Immature natural killer cell (primary cell): ENCODE data around the gene TNS3. TPM values are rescaled to one million over a fixed set of nuclear protein-coding genes. Genes with fewer than 3 reads are reported as not detected.

Source experiments
- DNase-seq, 3 donors: peaks; one replicate each; pipeline ENCODE4 v3.0.0; 2022; ENCODE audit warnings: mixed read lengths in 1 of 3
- H3K27ac Mint-ChIP-seq, 6 donors: one replicate each; pipeline ENCODE4 v1.8.0; 2020; ENCODE audit warnings: mixed read lengths in 6 of 6, mild to moderate bottlenecking in 5 of 6, inconsistent platforms in 4 of 6, moderate library complexity in 3 of 6
- H3K27me3 Mint-ChIP-seq, 3 donors: one replicate each; pipeline ENCODE4 v1.8.0; 2020 to 2021; ENCODE audit warnings: low read depth in 3 of 3, mild to moderate bottlenecking in 3 of 3, mixed read lengths in 3 of 3, moderate library complexity in 3 of 3, inconsistent platforms in 1 of 3
- H3K36me3 Mint-ChIP-seq, 3 donors: one replicate each; pipeline ENCODE4 v1.8.0; 2020; ENCODE audit warnings: mixed read lengths in 3 of 3, inconsistent platforms in 2 of 3, mild to moderate bottlenecking in 2 of 3
- H3K4me1 Mint-ChIP-seq, 2 donors: one replicate each; pipeline ENCODE4 v1.8.0; 2020; ENCODE audit warnings: inconsistent platforms in 2 of 2, mild to moderate bottlenecking in 2 of 2, mixed read lengths in 2 of 2, moderate library complexity in 1 of 2
- H3K4me3 Mint-ChIP-seq, 5 donors: one replicate each; pipeline ENCODE4 v1.8.0; 2020; ENCODE audit warnings: mild to moderate bottlenecking in 5 of 5, mixed read lengths in 5 of 5, inconsistent platforms in 3 of 5, moderate library complexity in 3 of 5
- H3K9me3 Mint-ChIP-seq, 6 donors: one replicate each; pipeline ENCODE4 v1.8.0; 2020; ENCODE audit warnings: mild to moderate bottlenecking in 6 of 6, mixed read lengths in 6 of 6, inconsistent platforms in 4 of 6, moderate library complexity in 3 of 6
- polyA plus RNA-seq, 3 donors: library from polyadenylated mRNA; unstranded; fragments of 300-500 nt; fragmentation: Illumina TruSeq; gene quantifications; one replicate each; pipeline ENCODE4 v1.2.3, GENCODE V29; 2021

TNS3 gene
- polyA plus RNA-seq, 3 donors from 2014 or later, result 0.19 TPM; not detected in 2

GRCh38 chr7:47404010-47404409, 177.9 kb downstream of the TNS3 start:
- Mint-ChIP-seq H3K27ac (no peak overlapping the region), H3K9me3 (no peaks in the 10 kb centered on the region), H3K27me3 (peaks cover 0 to 2% (median 1%) of the 10 kb centered on the region in 3 donors), H3K4me3 (no peak overlapping the region), H3K4me1 (no peaks in the 10 kb centered on the region), H3K36me3 (no peaks in the 10 kb centered on the region)
- DNase-seq, result no peak

GRCh38 chr7:47402941-47403866, 178.7 kb downstream of the TNS3 start:
- no peaks in the 10 kb centered on the region for H3K9me3 Mint-ChIP-seq
- no peak overlapping the region for H3K27ac Mint-ChIP-seq
- no peak for DNase-seq
- no peaks in the 10 kb centered on the region for H3K36me3 Mint-ChIP-seq
- H3K27me3 Mint-ChIP-seq, result peaks cover 0 to 4% (median 2%) of the 10 kb centered on the region in 3 donors
- H3K4me1 Mint-ChIP-seq, result no peaks in the 10 kb centered on the region
- H3K4me3 Mint-ChIP-seq, result no peak overlapping the region

DNA sequence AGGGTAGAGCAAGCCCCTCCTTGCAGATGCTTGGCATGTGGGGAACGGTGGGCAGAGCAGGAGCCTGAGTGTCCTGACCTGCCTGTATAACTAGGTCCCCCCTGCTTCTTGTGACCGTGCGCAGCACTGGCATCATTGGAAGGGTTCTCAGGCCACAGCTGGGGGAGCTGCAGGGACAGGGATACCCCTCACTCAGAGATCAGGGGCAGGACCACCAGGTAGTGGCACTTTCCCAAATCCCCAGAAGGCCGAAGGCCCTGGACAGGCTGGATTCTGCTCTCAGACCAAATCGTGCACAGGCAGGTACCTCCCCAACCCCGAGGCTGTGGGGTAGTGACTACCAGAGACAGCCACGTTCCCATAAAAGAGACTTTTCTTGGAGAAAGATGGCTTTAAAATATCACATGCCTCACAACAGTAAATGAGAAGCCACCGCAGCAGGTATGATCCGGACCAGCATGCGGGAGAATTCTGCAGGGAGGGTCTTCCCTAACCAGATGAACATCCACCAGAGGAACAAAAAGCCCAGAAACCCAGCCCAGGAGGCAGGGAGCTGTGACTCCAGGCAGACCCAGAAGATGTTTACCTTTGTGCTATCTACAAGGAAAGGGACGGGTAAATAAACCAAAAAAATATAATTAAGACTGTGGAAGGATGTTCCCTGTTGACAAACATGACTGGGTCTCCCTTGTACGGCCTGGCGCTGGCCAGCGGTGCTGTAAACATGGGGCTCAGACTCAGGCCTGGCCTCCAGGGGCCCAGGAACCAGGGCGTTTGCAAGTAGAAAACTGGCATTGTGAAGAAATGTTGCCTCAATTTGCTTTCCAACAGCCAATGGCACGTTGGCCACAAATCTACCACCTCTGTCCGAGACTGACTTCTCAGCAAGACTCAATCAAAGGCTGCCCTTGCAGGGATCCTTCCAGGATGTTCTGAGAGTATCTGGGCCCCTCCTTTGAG, 180.0 kb downstream of the TNS3 start:
- Mint-ChIP-seq H3K27ac (no peak overlapping the region), H3K27me3 (peaks cover 0 to 4% (median 0%) of the 10 kb centered on the region in 3 donors), H3K4me1 (no peaks in the 10 kb centered on the region), H3K9me3 (no peaks in the 10 kb centered on the region), H3K36me3 (no peaks in the 10 kb centered on the region), H3K4me3 (no peak overlapping the region)
- DNase-seq, result no peak

- DNase-seq, result no peak
- Mint-ChIP-seq H3K27me3 (peaks cover 0 to 3% (median 3%) of the 10 kb centered on the region in 3 donors), H3K36me3 (no peaks in the 10 kb centered on the region), H3K9me3 (no peaks in the 10 kb centered on the region), H3K4me3 (no peak overlapping the region), H3K27ac (no peak overlapping the region), H3K4me1 (no peaks in the 10 kb centered on the region)
These were observed 181.1 kb downstream of the TNS3 start for GRCh38 chr7:47400741-47401206.

DNA sequence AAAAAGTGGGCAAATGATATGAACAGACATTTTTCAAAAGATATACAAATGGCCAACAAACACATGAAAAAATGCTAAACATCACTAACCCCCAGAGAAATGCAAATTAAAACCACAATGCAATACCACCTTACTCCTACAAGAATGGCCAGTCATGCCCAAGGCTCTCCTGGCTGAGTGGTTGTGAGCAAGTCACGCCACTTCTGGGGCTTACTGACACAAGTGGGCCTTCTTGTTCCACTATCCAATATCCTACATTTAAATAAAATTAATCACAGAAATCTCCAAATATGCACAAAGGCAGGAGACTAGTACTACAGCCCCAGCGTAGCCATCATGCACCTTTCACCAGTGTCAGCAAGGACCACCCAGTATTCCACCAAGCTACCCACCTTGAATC, 181.9 kb downstream of the TNS3 start:
- H3K36me3 Mint-ChIP-seq, result no peaks in the 10 kb centered on the region
- no peak overlapping the region for H3K4me3 Mint-ChIP-seq
- no peaks in the 10 kb centered on the region for H3K4me1 Mint-ChIP-seq
- peaks cover 0 to 3% (median 3%) of the 10 kb centered on the region in 3 donors for H3K27me3 Mint-ChIP-seq
- no peaks in the 10 kb centered on the region for H3K9me3 Mint-ChIP-seq
- DNase-seq, result no peak
- no peak overlapping the region for H3K27ac Mint-ChIP-seq

DNA sequence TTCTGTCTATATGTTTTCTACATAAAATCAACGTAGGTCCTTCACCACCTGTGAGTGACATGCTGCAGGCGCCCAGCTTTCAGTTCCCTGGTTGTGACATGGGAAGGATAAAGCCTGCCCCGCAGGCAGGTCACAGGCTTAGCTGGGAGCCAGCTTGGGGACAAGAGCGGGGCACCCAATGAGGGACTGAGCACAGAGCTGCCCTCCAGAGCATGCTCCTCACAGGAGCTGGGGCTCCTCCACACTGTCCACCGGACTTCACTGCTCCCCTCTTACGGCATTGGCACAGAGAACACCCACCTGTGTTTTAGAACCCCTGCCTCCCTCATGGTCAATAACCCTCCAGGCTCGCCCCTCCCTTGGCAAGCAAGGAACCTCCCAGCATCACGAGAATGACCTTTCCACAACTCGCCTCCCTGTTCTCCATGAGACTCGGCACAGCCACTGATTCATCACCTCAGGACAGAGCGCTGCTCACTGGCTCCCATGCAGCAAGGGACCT, 187.1 kb downstream of the TNS3 start:
- Mint-ChIP-seq H3K9me3 (no peaks in the 10 kb centered on the region), H3K4me1 (no peaks in the 10 kb centered on the region), H3K4me3 (no peak overlapping the region), H3K27ac (no peak overlapping the region), H3K27me3 (peaks cover 0 to 9% (median 5%) of the 10 kb centered on the region in 3 donors), H3K36me3 (no peaks in the 10 kb centered on the region)
- DNase-seq, result no peak

- H3K27me3 Mint-ChIP-seq, result peaks cover 0 to 9% (median 5%) of the 10 kb centered on the region in 3 donors
- H3K9me3 Mint-ChIP-seq, result no peaks in the 10 kb centered on the region
- no peaks in the 10 kb centered on the region for H3K36me3 Mint-ChIP-seq
- no peak for DNase-seq
- H3K27ac Mint-ChIP-seq, result no peak overlapping the region
- H3K4me1 Mint-ChIP-seq, result no peaks in the 10 kb centered on the region
- H3K4me3 Mint-ChIP-seq, result no peak overlapping the region
These were observed 187.7 kb downstream of the TNS3 start for GRCh38 chr7:47394216-47394615.

GRCh38 chr7:47393406-47393805, 188.5 kb downstream of the TNS3 start:
- no peak for DNase-seq
- H3K36me3 Mint-ChIP-seq, result no peaks in the 10 kb centered on the region
- no peaks in the 10 kb centered on the region for H3K4me1 Mint-ChIP-seq
- peaks cover 0 to 9% (median 2%) of the 10 kb centered on the region in 3 donors for H3K27me3 Mint-ChIP-seq
- no peaks in the 10 kb centered on the region for H3K9me3 Mint-ChIP-seq
- H3K4me3 Mint-ChIP-seq, result no peak overlapping the region
- H3K27ac Mint-ChIP-seq, result no peak overlapping the region

- H3K4me1 Mint-ChIP-seq, result no peaks in the 10 kb centered on the region
- no peak overlapping the region for H3K4me3 Mint-ChIP-seq
These were observed 189.6 kb downstream of the TNS3 start for GRCh38 chr7:47392241-47392759.

DNA sequence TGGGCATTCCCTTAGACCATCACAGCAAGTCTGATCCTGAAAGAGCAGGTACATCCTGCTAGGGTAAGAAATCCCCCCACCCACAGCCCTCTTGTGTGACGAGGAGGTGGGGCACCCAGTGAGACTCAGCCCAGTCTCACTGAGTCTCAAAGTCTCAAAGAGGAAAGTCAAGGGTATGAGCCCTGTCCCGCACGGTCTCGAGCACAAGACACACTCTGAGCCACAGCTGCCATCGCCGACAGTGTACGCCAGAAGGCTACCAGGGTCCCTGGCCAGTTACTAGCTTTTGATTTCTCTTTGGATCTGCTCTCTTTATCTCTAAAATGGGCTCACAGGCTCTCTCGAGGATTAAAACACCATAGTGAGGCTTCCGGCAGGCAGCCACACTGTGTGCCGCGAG, 190.2 kb downstream of the TNS3 start:
- Mint-ChIP-seq H3K9me3 (no peaks in the 10 kb centered on the region), H3K4me3 (no peak overlapping the region), H3K27ac (no peak overlapping the region), H3K27me3 (peaks cover 0 to 9% (median 3%) of the 10 kb centered on the region in 3 donors), H3K4me1 (no peaks in the 10 kb centered on the region), H3K36me3 (no peaks in the 10 kb centered on the region)
- DNase-seq, result no peak

More at GRCh38 chr7:47392241-47392759, 189.6 kb downstream of the TNS3 start:
- no peak for DNase-seq
- Mint-ChIP-seq H3K27me3 (peaks cover 0 to 9% (median 3%) of the 10 kb centered on the region in 3 donors), H3K27ac (no peak overlapping the region), H3K9me3 (no peaks in the 10 kb centered on the region), H3K36me3 (no peaks in the 10 kb centered on the region)

- Mint-ChIP-seq H3K9me3 (no peaks in the 10 kb centered on the region), H3K36me3 (no peaks in the 10 kb centered on the region), H3K27me3 (peaks cover 2 to 6% (median 3%) of the 10 kb centered on the region in 3 donors), H3K27ac (no peak overlapping the region), H3K4me3 (no peak overlapping the region), H3K4me1 (no peaks in the 10 kb centered on the region)
- no peak for DNase-seq
These were observed 191.0 kb downstream of the TNS3 start for GRCh38 chr7:47390914-47391313.

GRCh38 chr7:47389923-47390630, 191.8 kb downstream of the TNS3 start:
- no peaks in the 10 kb centered on the region for H3K4me1 Mint-ChIP-seq
- H3K27ac Mint-ChIP-seq, result no peak overlapping the region
- H3K4me3 Mint-ChIP-seq, result no peak overlapping the region
- no peaks in the 10 kb centered on the region for H3K9me3 Mint-ChIP-seq
- DNase-seq, result no peak
- peaks cover 2 to 6% (median 3%) of the 10 kb centered on the region in 3 donors for H3K27me3 Mint-ChIP-seq
- H3K36me3 Mint-ChIP-seq, result no peaks in the 10 kb centered on the region
